ENCODE data around the gene GINS3.

The GINS3 gene

DNA sequence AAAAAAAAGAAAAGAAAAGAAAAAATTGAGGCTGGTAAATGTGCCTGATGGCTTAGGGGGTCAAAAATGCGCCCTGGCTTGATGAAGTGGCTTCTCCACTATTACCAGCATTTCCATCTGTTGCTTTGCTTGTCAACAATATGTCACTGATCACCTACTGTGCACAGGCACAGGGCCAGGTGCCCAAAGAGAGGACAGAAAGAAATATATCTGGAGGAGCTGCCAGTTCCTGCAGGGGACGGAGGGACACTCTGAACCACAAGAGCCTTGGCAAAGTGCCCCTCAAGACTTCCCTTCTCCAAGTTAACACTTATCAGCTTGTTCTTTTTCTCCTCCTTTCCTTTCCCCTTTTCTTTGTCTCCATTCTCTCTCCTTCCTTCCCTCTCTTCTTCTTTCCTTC lies 34.7 kb downstream of the GINS3 start:
- DNase-seq: no peak

GRCh38 chr16:58428621-58429542 lies 36.6 kb downstream of the GINS3 start:
- no peak for DNase-seq

GRCh38 chr16:58430718-58431117 lies 38.4 kb downstream of the GINS3 start:
- no peak for DNase-seq

- DNase-seq: no peak
Observed at GRCh38 chr16:58433569-58433951, 41.3 kb downstream of the GINS3 start.

GRCh38 chr16:58435779-58436178 lies 43.5 kb downstream of the GINS3 start:
- DNase-seq: no peak

GRCh38 chr16:58440131-58440530 lies 47.9 kb downstream of the GINS3 start:
- DNase-seq: no peak

- no peak for DNase-seq
Observed at GRCh38 chr16:58442547-58442946, 50.3 kb downstream of the GINS3 start.

GRCh38 chr16:58443783-58444182 lies 51.5 kb downstream of the GINS3 start:
- DNase-seq: no peak

DNA sequence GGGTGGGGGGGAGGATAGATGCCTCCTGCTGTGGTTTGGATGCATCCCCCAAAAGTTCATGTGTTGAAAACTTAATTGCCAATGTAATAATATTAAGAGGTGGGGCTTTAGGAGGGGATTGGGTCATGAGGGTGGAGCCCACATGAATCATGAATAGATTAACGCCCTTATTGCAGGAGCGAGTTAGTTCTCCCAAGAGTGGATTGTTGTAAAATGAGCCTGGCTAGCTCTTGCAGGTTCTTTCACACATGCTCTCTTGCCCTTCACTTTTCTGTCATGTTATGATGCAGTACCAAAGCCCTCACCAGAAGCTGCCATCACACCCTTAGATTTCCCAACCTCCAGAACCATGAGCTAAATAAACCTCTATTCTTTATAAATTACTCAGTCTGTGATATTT lies 52.0 kb downstream of the GINS3 start:
- DNase-seq: no peak

DNA sequence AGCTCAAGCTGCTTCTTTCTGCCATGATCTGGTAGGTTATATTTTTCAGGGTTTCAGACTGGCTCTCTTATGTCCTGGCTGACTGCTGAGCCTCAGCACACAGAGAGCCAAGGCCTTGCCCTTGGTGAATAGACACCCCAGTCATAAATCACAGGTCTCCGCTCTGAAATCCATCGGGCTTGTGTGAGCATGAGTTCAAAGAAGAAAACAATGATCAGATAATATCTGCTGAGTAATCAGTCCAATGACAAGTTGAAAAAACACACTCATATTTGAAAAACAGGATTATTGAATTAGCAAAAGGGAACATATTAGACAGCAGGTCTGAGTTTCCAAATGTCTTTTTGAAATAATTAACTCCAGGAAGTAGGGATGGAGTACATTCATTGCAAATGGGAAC lies 56.6 kb downstream of the GINS3 start:
- no peak for DNase-seq

DNA sequence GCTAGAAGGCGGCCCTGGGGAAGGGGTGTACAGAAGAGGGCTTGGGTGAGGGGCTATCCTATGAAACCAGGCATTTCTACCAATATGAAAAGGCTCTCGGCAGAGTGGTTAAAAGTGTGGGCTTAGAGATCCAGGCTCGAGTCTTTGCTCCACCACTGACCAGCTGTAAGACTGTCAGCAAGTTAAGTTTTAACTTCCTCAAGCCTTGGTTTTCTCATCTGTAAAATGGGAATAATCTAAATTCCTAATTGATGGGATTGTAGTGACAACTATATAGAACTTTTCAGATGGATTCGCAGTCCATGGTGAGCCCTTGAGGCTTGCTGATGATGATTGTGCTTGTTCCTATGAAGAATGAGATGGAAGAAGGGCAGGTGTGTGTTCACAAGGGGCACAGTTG lies 57.0 kb downstream of the GINS3 start:
- DNase-seq: no peak

GRCh38 chr16:58449768-58450167 lies 57.5 kb downstream of the GINS3 start:
- no peak for DNase-seq

DNA sequence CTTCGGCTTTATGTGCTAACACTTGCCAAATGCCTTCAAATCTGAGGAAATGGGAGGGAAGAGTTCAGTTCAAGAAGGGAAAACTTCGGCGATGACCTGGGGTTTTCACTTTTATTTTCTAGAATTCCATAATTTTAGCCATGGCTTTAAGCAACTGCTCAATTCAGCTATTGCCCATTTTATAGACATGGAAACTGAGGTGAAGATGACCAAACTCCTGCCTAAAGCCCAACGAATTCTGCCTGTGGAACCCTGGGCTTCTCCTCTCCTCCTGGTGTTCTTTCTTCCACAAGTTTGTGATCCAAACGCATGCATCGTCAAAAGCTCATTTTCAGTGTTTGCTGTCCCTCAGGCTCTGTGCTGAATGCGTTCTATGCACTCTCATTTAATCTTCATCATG lies 58.3 kb downstream of the GINS3 start:
- no peak for DNase-seq

DNA sequence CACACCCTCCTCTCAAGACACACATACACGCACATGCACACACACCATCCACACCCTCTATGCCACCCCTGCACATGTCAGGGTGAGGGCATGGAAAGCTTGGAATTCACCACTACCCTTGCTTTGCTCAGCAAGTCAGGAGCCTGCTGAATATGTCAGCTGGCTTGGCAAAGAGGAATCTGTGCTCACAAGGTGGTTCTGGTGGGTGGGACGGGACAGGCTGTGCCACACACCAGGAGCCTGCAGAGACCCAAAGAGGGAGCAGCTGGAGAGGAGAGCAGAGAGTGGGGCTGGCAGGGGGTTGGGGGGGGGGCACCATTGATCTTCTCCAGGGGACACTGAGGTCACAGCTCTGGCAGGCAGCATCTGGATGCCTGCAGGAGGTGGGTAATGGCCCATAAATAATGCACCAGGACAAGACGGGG lies 59.0 kb downstream of the GINS3 start:
- no peak for DNase-seq

- DNase-seq: no peak
Observed at GRCh38 chr16:58451945-58452401, 59.7 kb downstream of the GINS3 start.

- DNase-seq: no peak
Observed at GRCh38 chr16:58452640-58453039, 60.4 kb downstream of the GINS3 start.

DNA sequence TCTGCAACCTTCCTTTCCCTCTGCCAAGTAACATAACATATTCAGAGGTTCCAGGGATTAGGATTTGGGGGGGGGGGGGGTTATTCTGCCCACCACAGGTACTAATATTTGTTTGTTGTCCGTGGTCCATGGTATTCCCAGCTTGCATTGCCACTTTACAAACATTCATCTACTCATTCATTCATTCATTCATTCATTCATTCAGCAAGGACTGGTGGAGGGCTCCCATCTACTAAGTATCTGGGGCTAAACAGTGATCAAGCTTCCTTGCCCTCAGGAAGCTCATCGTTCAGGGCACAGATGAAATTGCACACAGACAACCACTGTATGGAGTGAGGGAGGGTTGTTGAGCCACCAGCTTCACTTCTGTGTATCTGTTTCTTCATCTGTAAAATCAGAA lies 61.9 kb downstream of the GINS3 start:
- DNase-seq: no peak

GRCh38 chr16:58454856-58455255 lies 62.6 kb downstream of the GINS3 start:
- DNase-seq: no peak
